Femur (tissue), 1 donor: ENCODE results near the gene MGRN1.

Source experiments
- DNase-seq: peaks from one replicate; pipeline ENCODE4 v3.0.0-alpha.2; 2017

The MGRN1 gene

GRCh38 chr16:4624015-4624826, at the start of gene MGRN1:
Gene MGRN1 (plus strand): TSS chr16:4624826. CDS start chr16:4624961, 135 bp downstream.
- peak; percentile 98 for DNase-seq

GRCh38 chr16:4574919-4575705, 49.5 kb upstream of the MGRN1 start:
- no peak for DNase-seq

GRCh38 chr16:4576008-4576407, 48.6 kb upstream of the MGRN1 start:
- no peak for DNase-seq

GRCh38 chr16:4578961-4579530, 45.6 kb upstream of the MGRN1 start:
- DNase-seq = no peak

- DNase-seq = no peak
Observed at GRCh38 chr16:4580250-4580649, 44.4 kb upstream of the MGRN1 start.

GRCh38 chr16:4583906-4584305, 40.7 kb upstream of the MGRN1 start:
- DNase-seq = no peak

GRCh38 chr16:4586291-4586690, 38.3 kb upstream of the MGRN1 start:
- no peak for DNase-seq

- DNase-seq = no peak
Observed at GRCh38 chr16:4588386-4588785, 36.2 kb upstream of the MGRN1 start.

- no peak for DNase-seq
Observed at GRCh38 chr16:4588961-4589360, 35.7 kb upstream of the MGRN1 start.

GRCh38 chr16:4591191-4591590, 33.4 kb upstream of the MGRN1 start:
- no peak for DNase-seq

GRCh38 chr16:4591706-4592470, 32.7 kb upstream of the MGRN1 start:
- DNase-seq = no peak

- peak; percentile 61 for DNase-seq
Observed at GRCh38 chr16:4593086-4593485, 31.5 kb upstream of the MGRN1 start.

- no peak for DNase-seq
Observed at GRCh38 chr16:4594433-4595410, 29.9 kb upstream of the MGRN1 start.

- no peak for DNase-seq
Observed at GRCh38 chr16:4597174-4597573, 27.5 kb upstream of the MGRN1 start.

- DNase-seq = no peak
Observed at GRCh38 chr16:4599037-4599436, 25.6 kb upstream of the MGRN1 start.

- DNase-seq = no peak
Observed at GRCh38 chr16:4599545-4599944, 25.1 kb upstream of the MGRN1 start.

GRCh38 chr16:4601036-4601863, 23.4 kb upstream of the MGRN1 start:
- DNase-seq = peak; percentile 88

- DNase-seq = no peak
Observed at GRCh38 chr16:4601864-4602186, 22.8 kb upstream of the MGRN1 start.

- DNase-seq = no peak
Observed at GRCh38 chr16:4602331-4602730, 22.3 kb upstream of the MGRN1 start.

- DNase-seq = no peak
Observed at GRCh38 chr16:4603624-4604170, 20.9 kb upstream of the MGRN1 start.

GRCh38 chr16:4604401-4604800, 20.2 kb upstream of the MGRN1 start:
- no peak for DNase-seq
